Smooth muscle cell (in vitro differentiated cells): ENCODE measurements around the gene THSD7A. TPM values are rescaled to one million over a fixed set of nuclear protein-coding genes. Genes with fewer than 3 reads are reported as not detected.

ENCODE experiments used
- DNase-seq: peaks from one replicate; lab custom pipeline; 2025; ENCODE audit not compliant: unreplicated experiment; lab: John Stamatoyannopoulos, UW
- H2AFZ ChIP-seq: fragments of 200-600 bp; sonication (generic); 2 replicates; pipeline ENCODE4 v1.6.0; 2016; ENCODE audit warnings: antibody characterized with exemption, low read depth, mild to moderate bottlenecking
- H3F3A ChIP-seq: fragments of 200-600 bp; sonication (generic); 2 replicates; pipeline ENCODE4 v1.6.0; 2017; ENCODE audit warnings: antibody characterized with exemption, low read depth
- H3K27ac ChIP-seq: fragments of 200-600 bp; sonication (generic); 2 replicates; pipeline ENCODE4 v1.5.1; 2016; ENCODE audit warnings: low read depth, mild to moderate bottlenecking
- H3K27me3 ChIP-seq: fragments of 200-600 bp; sonication (generic); 2 replicates; pipeline ENCODE4 v1.6.1; 2016; ENCODE audit warnings: low read depth, mild to moderate bottlenecking
- H3K36me3 ChIP-seq: fragments of 200-600 bp; sonication (generic); 2 replicates; pipeline ENCODE4 v1.5.1; 2016; ENCODE audit warnings: low read depth
- H3K4me1 ChIP-seq: fragments of 200-600 bp; sonication (generic); 2 replicates; pipeline ENCODE4 v1.5.1; 2016; ENCODE audit warnings: low read depth
- H3K4me2 ChIP-seq: fragments of 200-600 bp; sonication (generic); 2 replicates; pipeline ENCODE4 v1.6.0; 2016; ENCODE audit warnings: mild to moderate bottlenecking
- H3K4me3 ChIP-seq: fragments of 200-600 bp; sonication (generic); 2 replicates; pipeline ENCODE4 v1.5.1; 2016; ENCODE audit warnings: mild to moderate bottlenecking
- H3K79me2 ChIP-seq: fragments of 200-600 bp; sonication (generic); 2 replicates; pipeline ENCODE4 v1.6.0; 2016; ENCODE audit warnings: low read depth, mild to moderate bottlenecking
- H3K9ac ChIP-seq: fragments of 200-600 bp; sonication (generic); 2 replicates; pipeline ENCODE4 v1.6.0; 2016; ENCODE audit warnings: low read depth
- H3K9me3 ChIP-seq: fragments of 200-600 bp; sonication (generic); replicated peaks from 2 replicates; pipeline ENCODE4 v1.5.1; 2016; ENCODE audit warnings: low read depth
- H4K20me1 ChIP-seq: fragments of 200-600 bp; sonication (generic); 2 replicates; pipeline ENCODE4 v1.6.0; 2016; ENCODE audit warnings: low read depth
- WGBS: methylation state at CpG from one replicate; pipeline ENCODE4 v1.1.7; 2016; ENCODE audit warnings: low lambda C conversion rate; 5-methylcytosine and 5-hydroxymethylcytosine counted together
- polyA plus RNA-seq: library from polyadenylated mRNA; unstranded; fragments of >200 nt; fragmentation: Nextera tagmentation; extraction: Ambion mirVana; gene quantifications from 2 replicates; pipeline ENCODE4 v1.2.1, GENCODE V29; 2016
- total RNA-seq: library from RNA; depleted of rRNA; stranded (reverse); fragments of >200 nt; gene quantifications from 2 replicates; pipeline ENCODE4 v1.2.3, GENCODE V29; 2014
- TF ChIP-seq, protein P1 (sequence below): fragments of 200-600 bp; sonication (generic); IDR thresholded peaks from 2 replicates; pipeline ENCODE4 v1.5.1; 2017; ENCODE audit warnings: borderline replicate concordance, mild to moderate bottlenecking, antibody characterized with exemption; ENCODE audit not compliant: insufficient read depth, poor library complexity, severe bottlenecking

Gene THSD7A
- total and polyA plus RNA-seq, 2 experiments from 2014 or later = 1.7 to 2.7 TPM

DNA sequence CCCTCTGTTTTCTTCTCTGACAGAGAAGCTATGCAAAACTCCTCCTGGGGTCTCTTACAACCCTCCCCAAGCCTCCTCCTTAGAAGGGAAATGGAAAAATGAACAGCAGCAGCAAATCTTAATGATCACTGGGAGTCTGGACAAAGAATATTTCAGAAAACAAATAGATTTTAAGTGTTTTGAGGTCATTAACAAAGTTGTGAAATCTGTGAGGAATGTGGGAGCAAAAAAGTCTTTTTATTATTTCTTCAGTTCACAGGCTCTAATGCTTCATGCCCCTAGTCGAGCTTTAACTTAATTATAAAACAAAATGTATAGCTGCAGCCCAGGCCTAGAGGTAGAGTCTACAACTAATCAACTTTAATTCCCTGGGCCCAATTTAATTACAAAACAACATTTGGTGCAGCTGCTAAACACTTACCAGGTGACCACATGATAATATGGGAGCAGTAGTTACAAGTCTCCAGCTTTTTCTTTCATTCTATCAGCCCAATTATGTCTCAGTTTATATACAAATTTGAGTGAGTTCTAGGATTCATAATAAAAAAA is 293.2 kb downstream of the THSD7A start:
- peak overlapping the region; percentile 92 for H3K27ac ChIP-seq
- TF ChIP-seq, protein P1, sequence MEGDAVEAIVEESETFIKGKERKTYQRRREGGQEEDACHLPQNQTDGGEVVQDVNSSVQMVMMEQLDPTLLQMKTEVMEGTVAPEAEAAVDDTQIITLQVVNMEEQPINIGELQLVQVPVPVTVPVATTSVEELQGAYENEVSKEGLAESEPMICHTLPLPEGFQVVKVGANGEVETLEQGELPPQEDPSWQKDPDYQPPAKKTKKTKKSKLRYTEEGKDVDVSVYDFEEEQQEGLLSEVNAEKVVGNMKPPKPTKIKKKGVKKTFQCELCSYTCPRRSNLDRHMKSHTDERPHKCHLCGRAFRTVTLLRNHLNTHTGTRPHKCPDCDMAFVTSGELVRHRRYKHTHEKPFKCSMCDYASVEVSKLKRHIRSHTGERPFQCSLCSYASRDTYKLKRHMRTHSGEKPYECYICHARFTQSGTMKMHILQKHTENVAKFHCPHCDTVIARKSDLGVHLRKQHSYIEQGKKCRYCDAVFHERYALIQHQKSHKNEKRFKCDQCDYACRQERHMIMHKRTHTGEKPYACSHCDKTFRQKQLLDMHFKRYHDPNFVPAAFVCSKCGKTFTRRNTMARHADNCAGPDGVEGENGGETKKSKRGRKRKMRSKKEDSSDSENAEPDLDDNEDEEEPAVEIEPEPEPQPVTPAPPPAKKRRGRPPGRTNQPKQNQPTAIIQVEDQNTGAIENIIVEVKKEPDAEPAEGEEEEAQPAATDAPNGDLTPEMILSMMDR = no peak
- WGBS = 86% methylated on average over 1 of the region's 1 CpG

DNA sequence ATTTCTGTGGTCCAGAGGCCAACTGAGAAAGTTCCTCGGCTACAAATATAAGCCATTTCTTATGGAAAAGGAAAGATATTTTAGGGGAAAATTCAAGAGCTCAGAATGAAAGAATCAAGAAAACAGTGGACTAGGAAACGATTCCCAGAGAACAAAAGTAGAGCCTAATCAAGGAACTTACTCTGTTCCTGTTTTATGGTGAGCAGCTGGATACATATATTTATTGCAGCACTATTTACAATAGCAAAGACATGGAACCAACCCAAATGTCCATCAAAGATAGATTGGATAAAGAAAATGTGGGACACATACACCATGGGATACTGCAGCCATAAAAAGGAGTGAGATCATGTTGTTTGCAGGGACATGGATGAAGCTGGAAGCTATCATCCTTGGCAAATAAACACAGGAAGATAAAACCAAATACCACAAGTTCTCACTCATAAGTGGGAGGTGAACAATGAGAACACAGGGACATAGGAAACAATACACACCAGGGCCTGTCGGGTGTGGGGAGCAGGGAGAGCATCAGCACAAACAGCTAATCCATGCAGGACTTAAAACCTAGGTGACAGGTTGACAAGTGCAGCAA is 298.7 kb downstream of the THSD7A start:
- no peaks in the 10 kb centered on the region for H3K4me1 ChIP-seq
- H3K9me3 ChIP-seq = no peaks in the 10 kb centered on the region
- H3K4me3 ChIP-seq = no peak overlapping the region
- H3K9ac ChIP-seq = no peak overlapping the region
- H2AFZ ChIP-seq = no peak overlapping the region
- H3K4me2 ChIP-seq = no peak overlapping the region
- H3F3A ChIP-seq = no peaks in the 10 kb centered on the region
- H3K79me2 ChIP-seq = no peaks in the 10 kb centered on the region
- no peaks in the 10 kb centered on the region for H3K36me3 ChIP-seq
- TF ChIP-seq, protein P1 = no peak
- no peak for DNase-seq
- no peak overlapping the region for H3K27ac ChIP-seq
- WGBS = 88% methylated on average over 3 of the region's 3 CpGs
- H3K27me3 ChIP-seq = no peaks in the 10 kb centered on the region
- no peaks in the 10 kb centered on the region for H4K20me1 ChIP-seq

More for the DNA sequence above, 293.2 kb downstream of the THSD7A start:
- peaks cover 12% of the 10 kb centered on the region for H3F3A ChIP-seq
- peak overlapping the region; percentile 84 for H2AFZ ChIP-seq
- H4K20me1 ChIP-seq = no peaks in the 10 kb centered on the region
- H3K4me1 ChIP-seq = peaks cover 18% of the 10 kb centered on the region
- DNase-seq = no peak
- no peaks in the 10 kb centered on the region for H3K9me3 ChIP-seq
- no peaks in the 10 kb centered on the region for H3K27me3 ChIP-seq
- peak overlapping the region; percentile 80 for H3K4me2 ChIP-seq
- no peak overlapping the region for H3K4me3 ChIP-seq
- H3K9ac ChIP-seq = no peak overlapping the region
- no peaks in the 10 kb centered on the region for H3K36me3 ChIP-seq
- no peaks in the 10 kb centered on the region for H3K79me2 ChIP-seq

DNA sequence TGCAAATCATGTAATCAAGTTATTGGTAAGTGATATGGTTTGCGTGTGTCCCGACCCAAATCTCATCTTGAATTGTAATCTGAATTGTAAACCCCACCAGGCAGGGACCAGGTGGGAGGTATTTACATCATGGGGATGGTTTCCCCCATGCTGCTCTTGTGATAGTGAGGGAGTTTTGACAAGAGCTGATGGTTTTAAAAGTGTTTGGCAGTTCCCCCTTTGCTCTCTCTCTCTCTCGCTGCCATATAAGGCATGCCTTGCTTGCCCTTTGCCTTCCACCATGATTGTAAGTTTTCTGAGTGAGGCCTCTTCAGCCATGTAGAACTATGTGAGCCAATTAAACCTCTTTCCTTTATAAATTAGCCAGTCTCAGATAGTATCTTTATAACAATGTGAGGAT is 302.6 kb downstream of the THSD7A start:
- Histone ChIP-seq H3K27ac (no peak overlapping the region), H3K4me1 (no peaks in the 10 kb centered on the region), H3K79me2 (no peaks in the 10 kb centered on the region), H3K9ac (no peak overlapping the region), H3F3A (no peaks in the 10 kb centered on the region), H3K27me3 (no peaks in the 10 kb centered on the region), H3K4me3 (no peak overlapping the region), H3K36me3 (no peaks in the 10 kb centered on the region), H2AFZ (no peak overlapping the region), H3K9me3 (no peaks in the 10 kb centered on the region), H3K4me2 (no peak overlapping the region), H4K20me1 (no peaks in the 10 kb centered on the region)
- TF ChIP-seq, protein P1 = no peak
- WGBS = 77% methylated on average over 3 of the region's 3 CpGs
- DNase-seq = no peak

DNA sequence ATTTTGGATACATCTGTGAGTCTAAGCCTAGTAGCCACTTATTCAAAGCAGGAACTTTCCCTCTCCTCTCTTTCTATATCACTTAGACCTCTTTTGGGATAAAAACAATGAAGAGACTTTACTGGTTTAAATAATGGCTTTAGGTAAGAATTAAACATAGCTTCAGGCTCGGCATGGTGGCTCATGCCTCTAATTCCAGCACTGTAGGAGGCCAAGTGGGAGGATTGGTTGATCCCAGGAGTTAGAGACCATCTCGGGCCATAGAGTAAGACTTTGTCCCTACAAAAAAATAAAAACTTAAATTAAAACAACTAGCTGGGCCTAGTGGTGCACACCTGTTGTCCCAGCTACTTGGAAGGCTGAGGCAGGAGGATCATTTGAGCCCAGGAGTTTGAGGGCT is 304.3 kb downstream of the THSD7A start:
- DNase-seq = no peak
- Histone ChIP-seq H3K79me2 (no peaks in the 10 kb centered on the region), H3K4me1 (no peaks in the 10 kb centered on the region), H3K9me3 (no peaks in the 10 kb centered on the region), H3K4me2 (no peak overlapping the region), H3F3A (no peaks in the 10 kb centered on the region), H2AFZ (no peak overlapping the region), H3K27ac (no peak overlapping the region), H3K4me3 (no peak overlapping the region), H3K9ac (no peak overlapping the region), H3K36me3 (no peaks in the 10 kb centered on the region), H4K20me1 (no peaks in the 10 kb centered on the region), H3K27me3 (no peaks in the 10 kb centered on the region)
- TF ChIP-seq, protein P1 = no peak
- 84% methylated on average over 2 of the region's 2 CpGs for WGBS
